IMR-90 (cell line): Measurements from ENCODE around the gene KHDRBS1. TPM values are rescaled to one million over a fixed set of nuclear protein-coding genes. Genes with fewer than 3 reads are reported as not detected.

Experiments
- ATAC-seq: fragments of 200-7000 bp; cut with Tn5 transposase; 2 replicates; pipeline ENCODE4 v1.9.1; 2020; ENCODE audit warnings: low read depth, mild to moderate bottlenecking, moderate library complexity
- BruUV-seq: library from RNA; stranded (reverse); fragments of 400-500 nt; replicated peaks from 2 replicates; lab custom pipeline; 2021; lab: Mats Ljungman, UMichigan
- CTCF ChIA-PET: fragments of 300-600 bp; formaldehyde crosslinking; extraction: SDS; loops from one replicate; lab custom pipeline; 2021; ENCODE audit warnings: antibody characterized with exemption; lab: Yijun Ruan, JAX
- POLR2A ChIA-PET: fragments of 300-600 bp; sonication (Branson Sonifier 250); formaldehyde crosslinking; loops from one replicate; lab custom pipeline; 2022; ENCODE audit warnings: antibody characterized with exemption; ENCODE audit not compliant: unreplicated experiment; lab: Charles Lee
- DNase-seq: peaks from one replicate; pipeline ENCODE4 v3.0.0; 2013
- H2AFZ ChIP-seq: replicated peaks from 2 replicates; pipeline ENCODE3; 2013; ENCODE audit warnings: low read length, mild to moderate bottlenecking; ENCODE audit not compliant: poor library complexity
- H2AK5ac ChIP-seq: 2 replicates; pipeline ENCODE4 v1.6.1; 2013; ENCODE audit warnings: low read depth, low read length, inconsistent platforms
- H2AK9ac ChIP-seq: replicated peaks from 2 replicates; pipeline ENCODE3; 2013; ENCODE audit warnings: mild to moderate bottlenecking, low read depth, low read length, moderate library complexity; ENCODE audit not compliant: poor library complexity
- H2BK120ac ChIP-seq: 2 replicates; pipeline ENCODE4 v1.6.1; 2013; ENCODE audit warnings: low read depth, low read length, inconsistent platforms
- H2BK15ac ChIP-seq: 3 replicates; pipeline ENCODE4 v1.6.1; 2013; ENCODE audit warnings: low read depth, low read length, inconsistent platforms
- H2BK20ac ChIP-seq: 2 replicates; pipeline ENCODE4 v1.6.1; 2013; ENCODE audit warnings: low read depth, mild to moderate bottlenecking, inconsistent platforms, low read length, moderate library complexity
- H2BK5ac ChIP-seq: 2 replicates; pipeline ENCODE4 v1.6.1; 2013; ENCODE audit warnings: mild to moderate bottlenecking, low read depth, low read length, inconsistent platforms; ENCODE audit not compliant: poor library complexity, severe bottlenecking
- H3K14ac ChIP-seq: replicated peaks from 2 replicates; pipeline ENCODE4 v1.6.1; 2013; ENCODE audit warnings: low read depth, low read length, inconsistent platforms
- H3K18ac ChIP-seq: 2 replicates; pipeline ENCODE4 v1.6.1; 2013; ENCODE audit warnings: low read depth, low read length, control low read depth
- H3K23ac ChIP-seq: 2 replicates; pipeline ENCODE4 v1.6.1; 2013; ENCODE audit warnings: low read depth, low read length, inconsistent platforms
- H3K27ac ChIP-seq: 2 replicates; pipeline ENCODE4 v1.5.1; 2013; ENCODE audit warnings: mild to moderate bottlenecking, control low read depth, low read length; ENCODE audit not compliant: insufficient read depth
- H3K27me3 ChIP-seq: 2 replicates; pipeline ENCODE4 v1.6.1; 2013; ENCODE audit warnings: low read length; ENCODE audit not compliant: control insufficient read depth, insufficient read depth
- H3K36me3 ChIP-seq: 2 replicates; pipeline ENCODE4 v1.6.1; 2013; ENCODE audit warnings: low read length, mixed read lengths; ENCODE audit not compliant: control insufficient read depth, insufficient read depth
- H3K4ac ChIP-seq: 2 replicates; pipeline ENCODE4 v1.6.1; 2013; ENCODE audit warnings: low read depth, low read length, inconsistent platforms
- H3K4me1 ChIP-seq: 2 replicates; pipeline ENCODE4 v1.6.1; 2013; ENCODE audit warnings: low read length, mixed read lengths; ENCODE audit not compliant: control insufficient read depth, insufficient read depth
- H3K4me2 ChIP-seq: 2 replicates; pipeline ENCODE4 v1.6.1; 2013; ENCODE audit warnings: low read depth, mild to moderate bottlenecking, control low read depth, low read length, moderate library complexity
- H3K4me3 ChIP-seq: 2 replicates; pipeline ENCODE4 v1.5.1; 2013; ENCODE audit warnings: low read depth, mild to moderate bottlenecking, control low read depth, low read length, moderate library complexity; ENCODE audit not compliant: insufficient read depth
- H3K56ac ChIP-seq: 2 replicates; pipeline ENCODE4 v1.6.1; 2013; ENCODE audit warnings: low read length, inconsistent platforms; ENCODE audit not compliant: insufficient read depth; ENCODE audit errors: extremely low read depth
- H3K79me1 ChIP-seq, 2 experiments: 2 replicates each; pipeline ENCODE4 v1.6.1; 2013; ENCODE audit warnings: low read length in 2 of 2, inconsistent platforms in 1 of 2, low read depth in 1 of 2
- H3K9ac ChIP-seq: 2 replicates; pipeline ENCODE4 v1.6.1; 2013; ENCODE audit warnings: low read depth, low read length, control low read depth
- H3K9me1 ChIP-seq: 2 replicates; pipeline ENCODE4 v1.6.1; 2013; ENCODE audit warnings: low read length, inconsistent platforms; ENCODE audit not compliant: insufficient read depth
- H3K9me3 ChIP-seq: 2 replicates; pipeline ENCODE4 v1.6.1; 2013; ENCODE audit warnings: low read length; ENCODE audit not compliant: control insufficient read depth, insufficient read depth
- H4K20me1 ChIP-seq: 2 replicates; pipeline ENCODE4 v1.6.1; 2013; ENCODE audit warnings: low read length, inconsistent platforms; ENCODE audit not compliant: insufficient read depth
- H4K5ac ChIP-seq: 2 replicates; pipeline ENCODE4 v1.6.1; 2013; ENCODE audit warnings: mild to moderate bottlenecking, low read depth, low read length, control low read depth
- H4K8ac ChIP-seq, 2 experiments: 2 replicates each; pipeline ENCODE4 v1.6.1; 2013; ENCODE audit warnings: low read depth in 2 of 2, low read length in 2 of 2, control low read depth in 1 of 2, inconsistent platforms in 1 of 2
- H4K91ac ChIP-seq: 2 replicates; pipeline ENCODE4 v1.6.1; 2013; ENCODE audit warnings: low read depth, low read length, inconsistent platforms; ENCODE audit not compliant: insufficient read depth
- BHLHE40 ChIP-seq: fragments of 150-350 bp; IDR thresholded peaks from 2 replicates; pipeline ENCODE4 v1.6.1; 2016; ENCODE audit warnings: mild to moderate bottlenecking, low read depth, low read length
- CEBPB ChIP-seq: IDR thresholded peaks from 2 replicates; pipeline ENCODE4 v1.6.1; 2012; ENCODE audit warnings: low read depth, low read length, improper control_type of control experiment
- CHD1 ChIP-seq: IDR thresholded peaks from 2 replicates; pipeline ENCODE4 v1.6.1; 2012; ENCODE audit warnings: low read depth, low read length, improper control_type of control experiment
- CTCF ChIP-seq: conservative IDR thresholded peaks from 2 replicates; pipeline ENCODE4 v1.5.1; 2012; ENCODE audit warnings: mild to moderate bottlenecking, low read depth, low read length, improper control_type of control experiment
- ELK1 ChIP-seq: fragments of 150-350 bp; IDR thresholded peaks from 2 replicates; pipeline ENCODE4 v1.6.1; 2016; ENCODE audit warnings: low read depth, mild to moderate bottlenecking, low read length, moderate library complexity, borderline replicate concordance
- FOS ChIP-seq: fragments of 150-350 bp; IDR thresholded peaks from 2 replicates; pipeline ENCODE4 v1.6.1; 2016; ENCODE audit warnings: low read depth, low read length
- MAFK ChIP-seq: IDR thresholded peaks from 2 replicates; pipeline ENCODE4 v1.6.1; 2012; ENCODE audit warnings: low read depth, low read length, improper control_type of control experiment
- MAZ ChIP-seq: IDR thresholded peaks from 2 replicates; pipeline ENCODE4 v1.6.1; 2012; ENCODE audit warnings: low read depth, mild to moderate bottlenecking, low read length, improper control_type of control experiment, moderate library complexity, borderline replicate concordance
- MXI1 ChIP-seq: IDR thresholded peaks from 2 replicates; pipeline ENCODE4 v1.6.1; 2012; ENCODE audit warnings: low read depth, mild to moderate bottlenecking, low read length, moderate library complexity, borderline replicate concordance
- NFE2L2 ChIP-seq: fragments of 150-350 bp; IDR thresholded peaks from 2 replicates; pipeline ENCODE4 v1.6.1; 2016; ENCODE audit warnings: low read depth, mild to moderate bottlenecking, low read length
- POLR2A ChIP-seq: IDR thresholded peaks from 2 replicates; pipeline ENCODE4 v1.6.1; 2012; ENCODE audit warnings: mild to moderate bottlenecking, low read depth, low read length
- RAD21 ChIP-seq: IDR thresholded peaks from 2 replicates; pipeline ENCODE4 v1.6.1; 2012; ENCODE audit warnings: low read length, improper control_type of control experiment
- RCOR1 ChIP-seq: IDR thresholded peaks from 2 replicates; pipeline ENCODE4 v1.6.1; 2012; ENCODE audit warnings: mild to moderate bottlenecking, low read length, improper control_type of control experiment; ENCODE audit not compliant: insufficient replicate concordance
- RFX5 ChIP-seq: IDR thresholded peaks from 2 replicates; pipeline ENCODE4 v1.8.0; 2012; ENCODE audit warnings: low read depth, mild to moderate bottlenecking, low read length, moderate library complexity
- SMC3 ChIP-seq: fragments of 150-350 bp; IDR thresholded peaks from 2 replicates; pipeline ENCODE4 v1.6.1; 2016; ENCODE audit warnings: low read depth, mild to moderate bottlenecking, antibody characterized with exemption, low read length, moderate library complexity
- WGBS, 2 experiments: methylation state at CpG; one replicate each; pipeline versions ENCODE4 v1.1.5 to v1.1.7; 2013; ENCODE audit warnings: missing lambda C conversion rate in 2 of 2; ENCODE audit not compliant: insufficient read length in 1 of 2; ENCODE audit errors: extremely low coverage in 2 of 2; 5-methylcytosine and 5-hydroxymethylcytosine counted together
- dilution Hi-C: fragments of 300-500 bp; cut with HindIII; formaldehyde crosslinking; loops from one replicate; pipeline ENCODE4 v1.14.3; 2018; ENCODE audit warnings: low sequenced_read_pairs; ENCODE audit not compliant: unreplicated experiment
- in situ Hi-C: fragments of 300-500 bp; cut with MboI; formaldehyde crosslinking; loops from 3 replicates; pipeline ENCODE4 v1.14.3; 2019; ENCODE audit warnings: low sequenced_read_pairs, inconsistent platforms, mixed read lengths
- intact Hi-C: fragments of 100-400 bp; cut with micrococcal nuclease; formaldehyde crosslinking; loops from 2 replicates; pipeline ENCODE4 v1.10.0; 2022
- polyA plus RNA-seq, 3 experiments: library from polyadenylated mRNA; depleted of rRNA; stranded (reverse); fragments of >200 nt; gene quantifications; 2 replicates each; pipeline ENCODE4 v1.2.3, GENCODE V29; 2012; ENCODE audit warnings: low replicate concordance in 1 of 3
- total RNA-seq: library from RNA; depleted of rRNA; stranded (reverse); fragments of >200 nt; gene quantifications from 2 replicates; pipeline ENCODE4 v1.2.3, GENCODE V29; 2012

The KHDRBS1 gene
- total and polyA plus RNA-seq, 2 of the 4 experiments (the other 2 are of a cell fraction), result 33.7 to 67.6 TPM

DNA sequence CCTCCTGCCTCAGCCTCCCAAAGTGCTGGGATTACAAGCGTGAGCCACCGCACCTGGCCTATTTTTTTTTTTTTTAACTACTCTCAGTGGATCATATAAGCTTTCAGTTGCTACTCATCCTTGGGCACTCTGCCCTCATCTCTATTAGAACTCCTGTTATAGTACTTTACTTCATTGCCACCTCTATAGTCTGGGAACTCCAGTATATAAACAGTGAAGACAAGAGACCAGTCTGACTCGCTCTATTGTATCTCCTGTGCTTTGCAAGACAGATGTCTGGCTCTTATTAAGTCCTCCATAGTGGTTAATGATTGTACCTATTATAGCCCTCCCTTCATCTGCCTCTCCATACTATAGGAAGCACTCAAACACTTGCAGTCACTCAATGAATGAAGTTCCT is 15.1 kb downstream of the KHDRBS1 start:
- Histone ChIP-seq H4K20me1 (peaks cover 97% of the 10 kb centered on the region), H3K18ac (no peak overlapping the region), H3K14ac (no peak overlapping the region), H2BK15ac (no peak overlapping the region), H3K4me3 (no peak overlapping the region), H2BK120ac (no peak overlapping the region), H2AFZ (no peak overlapping the region), H2AK9ac (no peak overlapping the region), H3K9me1 (peaks cover 23% of the 10 kb centered on the region), H3K9ac (no peak overlapping the region), H4K91ac (no peak overlapping the region), H3K27me3 (no peaks in the 10 kb centered on the region), H2AK5ac (no peak overlapping the region), H3K4me1 (peaks cover 7% of the 10 kb centered on the region), H3K4ac (no peak overlapping the region), H3K9me3 (no peaks in the 10 kb centered on the region), H4K5ac (no peak overlapping the region), H3K36me3 (peaks cover 16% of the 10 kb centered on the region), H4K8ac (no peak overlapping the region), H3K23ac (no peak overlapping the region), H3K79me1 (peaks cover 11 to 49% of the 10 kb centered on the region in 2 experiments), H3K56ac (no peak overlapping the region), H2BK5ac (no peak overlapping the region), H2BK20ac (no peak overlapping the region), H3K4me2 (no peak overlapping the region), H3K27ac (no peak overlapping the region)
- ATAC-seq (no peak), DNase-seq (peak; percentile 71)
- CTCF ChIA-PET, result no interaction called here
- intact Hi-C loops, result no loop called here
- TF ChIP-seq FOS, result no peak
- TF ChIP-seq CTCF, result no peak
- no peak for TF ChIP-seq ELK1
- no peak for TF ChIP-seq MXI1
- no peak for TF ChIP-seq MAZ
- no peak for TF ChIP-seq MAFK
- no peak for TF ChIP-seq SMC3
- no peak for TF ChIP-seq POLR2A
- TF ChIP-seq RFX5, result no peak
- TF ChIP-seq RAD21, result no peak
- TF ChIP-seq BHLHE40, result no peak
- TF ChIP-seq CHD1, result no peak
- no peak for TF ChIP-seq CEBPB
- TF ChIP-seq NFE2L2, result no peak
- TF ChIP-seq RCOR1, result no peak
- dilution Hi-C loops, result no loop called here
- WGBS, 2 experiments, result no CpG with 5 or more reads among the region's 3 CpGs
- in situ Hi-C loops, result no loop called here
- no TSS peak for BruUV-seq
- POLR2A ChIA-PET, result no interaction called here
